GM23248 (cell line): ENCODE data around the gene FAM204A.

ENCODE experiments used
- EZH2 ChIP-seq: fragments of 200-600 bp; sonication (generic); IDR thresholded peaks from 2 replicates; pipeline ENCODE4 v1.6.1; 2018; ENCODE audit warnings: antibody characterized with exemption, mild to moderate bottlenecking; ENCODE audit not compliant: insufficient read depth, poor library complexity, severe bottlenecking
- EZH2phosphoT487 ChIP-seq: fragments of 200-600 bp; sonication (generic); IDR thresholded peaks from 2 replicates; pipeline ENCODE4 v1.6.1; 2018; ENCODE audit warnings: antibody characterized with exemption, moderate library complexity, mild to moderate bottlenecking, low read depth; ENCODE audit not compliant: insufficient read depth

DNA sequence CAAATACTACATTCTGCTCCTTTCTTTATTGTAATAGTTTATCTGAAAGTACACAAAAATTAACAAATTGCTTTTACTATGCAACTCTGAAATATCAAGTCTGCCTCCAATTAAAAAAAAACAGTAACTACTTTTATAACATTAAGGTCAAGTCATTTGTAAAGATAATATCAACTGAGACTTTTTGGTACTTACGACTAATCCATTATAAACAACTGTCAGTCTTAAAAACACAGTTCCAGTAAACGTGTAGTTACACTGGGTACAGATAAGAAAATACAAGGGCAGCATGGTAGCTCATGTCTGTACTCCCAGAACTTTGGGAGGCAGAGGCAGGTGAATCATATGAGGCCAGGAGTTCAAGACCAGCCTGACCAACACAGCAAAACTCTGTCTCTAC is 32.2 kb downstream of the FAM204A start:
- TF ChIP-seq EZH2phosphoT487 (no peak), EZH2 (no peak)
